ENCODE measurements around the gene ARHGAP5.

Gene ARHGAP5

DNA sequence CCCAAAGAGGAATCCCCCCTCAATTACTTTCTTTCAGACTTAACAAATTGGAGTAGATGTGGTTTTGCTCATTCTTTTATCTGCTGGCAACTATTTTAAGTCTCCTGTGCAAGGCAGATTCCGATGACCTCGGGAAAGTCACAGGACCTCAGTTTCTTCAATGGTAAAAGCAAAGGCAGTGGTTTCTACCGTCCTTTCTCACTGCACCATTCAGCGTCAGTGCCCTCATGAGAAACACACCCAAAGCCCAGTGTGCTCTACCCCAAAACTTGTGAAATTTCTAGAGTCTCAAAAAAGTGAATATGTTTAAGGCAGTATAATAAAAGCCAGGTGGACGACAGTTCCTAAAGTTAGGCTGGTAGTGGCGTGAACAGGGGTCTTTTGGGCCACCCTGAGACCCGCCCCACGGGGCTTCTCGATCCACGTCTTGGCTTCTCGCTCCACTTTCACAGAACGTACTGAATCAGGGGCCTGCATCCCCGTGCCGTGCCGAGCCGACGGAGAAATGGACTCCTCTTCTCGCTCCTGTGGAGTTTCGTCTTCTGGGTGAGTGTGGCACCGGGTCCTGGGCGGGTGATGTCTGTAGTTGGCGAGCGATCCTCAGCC lies 1.3 kb upstream of the ARHGAP5 start:
- DNase-seq: no peak

DNA sequence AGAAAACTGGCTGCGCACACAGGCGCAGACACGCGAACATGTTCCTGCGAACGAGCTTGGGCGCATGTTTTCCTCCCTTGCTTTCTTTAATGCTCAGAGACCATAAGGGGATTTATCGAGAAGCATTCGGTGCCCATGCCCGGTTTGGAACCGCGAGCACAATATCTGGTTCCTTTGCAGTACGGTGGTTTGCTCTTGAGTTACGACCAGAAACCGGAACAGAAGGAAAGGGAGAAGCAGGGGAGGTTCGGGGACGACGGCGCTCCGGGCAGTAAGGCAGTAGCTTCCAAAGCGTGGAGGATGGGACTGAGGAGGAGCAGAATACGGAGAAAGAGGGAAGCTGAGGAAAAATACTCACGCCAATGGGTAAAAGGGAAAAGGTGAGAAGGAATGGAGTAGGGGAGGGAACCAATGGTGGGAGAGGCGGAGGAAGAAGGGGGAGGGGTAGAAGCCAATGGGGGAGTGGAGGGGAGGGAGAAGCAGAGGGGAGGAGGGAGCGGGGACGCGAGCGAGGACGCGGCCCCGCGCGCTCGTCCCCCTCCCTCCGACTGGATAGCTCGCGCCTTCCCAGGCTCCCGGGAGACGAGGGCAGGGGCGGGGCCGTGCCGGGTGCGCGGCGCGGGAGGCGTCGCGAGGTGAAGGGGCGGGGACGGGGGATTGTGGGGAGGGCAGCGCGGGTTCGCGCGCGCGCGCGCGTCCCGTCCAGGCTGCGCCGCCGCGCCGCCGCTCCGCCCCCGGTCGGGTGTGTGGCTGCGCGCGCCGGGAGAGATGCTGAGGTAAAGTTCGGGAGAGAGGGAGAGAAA lies 625 bp upstream of the ARHGAP5 start:
- peak; percentile 80 for DNase-seq

- DNase-seq: no peak
Observed at GRCh38 chr14:32078023-32078857, 1.1 kb downstream of the ARHGAP5 start.

DNA sequence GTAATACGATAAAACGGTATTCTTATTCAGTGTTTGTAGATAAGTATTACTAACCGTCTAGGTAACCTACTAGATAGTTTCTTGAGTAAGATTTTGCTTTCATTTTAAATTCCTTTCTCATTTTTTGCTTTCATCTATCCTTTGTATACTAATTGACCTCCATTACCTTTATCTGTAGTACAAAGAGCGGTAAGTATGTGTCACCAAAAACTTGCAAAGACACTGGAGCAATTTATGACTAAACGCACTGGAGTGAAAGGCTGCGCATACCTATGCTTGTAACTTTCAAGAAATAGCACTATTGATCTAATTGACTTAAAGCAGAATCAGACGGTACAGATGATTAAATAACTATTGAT lies 1.7 kb downstream of the ARHGAP5 start:
- DNase-seq: peak; percentile 14

DNA sequence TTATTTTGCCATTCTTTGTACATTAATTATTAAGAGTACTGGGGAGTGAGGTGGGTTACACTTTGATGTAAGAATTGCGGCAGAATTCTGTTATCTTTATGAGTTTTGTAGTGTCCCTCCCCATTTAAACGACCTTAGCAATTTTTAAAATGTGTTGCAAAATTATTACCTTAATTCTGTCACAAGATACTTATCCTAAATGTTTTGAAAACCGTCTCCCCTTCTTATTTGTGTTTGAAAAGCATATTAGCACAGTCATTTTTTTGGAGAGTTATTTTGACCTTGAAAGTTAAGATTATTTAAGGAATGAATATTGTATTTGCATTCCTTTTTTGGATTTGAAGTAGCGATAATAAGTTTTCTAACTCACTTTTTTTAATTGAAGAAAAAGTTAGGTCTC lies 2.2 kb downstream of the ARHGAP5 start:
- no peak for DNase-seq

GRCh38 chr14:32080001-32080510 lies 3.0 kb downstream of the ARHGAP5 start:
- no peak for DNase-seq

GRCh38 chr14:32081901-32082300 lies 4.8 kb downstream of the ARHGAP5 start:
- DNase-seq: no peak

DNA sequence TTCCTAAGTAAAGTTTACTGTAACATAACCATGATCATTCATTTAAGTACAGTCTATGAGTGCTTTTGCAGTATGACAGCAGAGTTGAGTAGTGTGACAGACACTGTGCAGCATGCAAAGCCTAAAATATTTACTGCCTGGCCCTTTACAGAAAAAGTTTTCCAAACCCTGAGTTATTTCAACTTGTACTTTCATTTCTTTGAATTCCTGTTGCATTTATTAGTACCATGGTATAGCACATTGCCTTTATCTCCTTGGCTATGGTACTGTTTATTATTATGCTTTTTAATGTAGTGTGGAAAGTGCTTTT lies 6.2 kb downstream of the ARHGAP5 start:
- DNase-seq: no peak

GRCh38 chr14:32083789-32084188 lies 6.7 kb downstream of the ARHGAP5 start:
- no peak for DNase-seq

DNA sequence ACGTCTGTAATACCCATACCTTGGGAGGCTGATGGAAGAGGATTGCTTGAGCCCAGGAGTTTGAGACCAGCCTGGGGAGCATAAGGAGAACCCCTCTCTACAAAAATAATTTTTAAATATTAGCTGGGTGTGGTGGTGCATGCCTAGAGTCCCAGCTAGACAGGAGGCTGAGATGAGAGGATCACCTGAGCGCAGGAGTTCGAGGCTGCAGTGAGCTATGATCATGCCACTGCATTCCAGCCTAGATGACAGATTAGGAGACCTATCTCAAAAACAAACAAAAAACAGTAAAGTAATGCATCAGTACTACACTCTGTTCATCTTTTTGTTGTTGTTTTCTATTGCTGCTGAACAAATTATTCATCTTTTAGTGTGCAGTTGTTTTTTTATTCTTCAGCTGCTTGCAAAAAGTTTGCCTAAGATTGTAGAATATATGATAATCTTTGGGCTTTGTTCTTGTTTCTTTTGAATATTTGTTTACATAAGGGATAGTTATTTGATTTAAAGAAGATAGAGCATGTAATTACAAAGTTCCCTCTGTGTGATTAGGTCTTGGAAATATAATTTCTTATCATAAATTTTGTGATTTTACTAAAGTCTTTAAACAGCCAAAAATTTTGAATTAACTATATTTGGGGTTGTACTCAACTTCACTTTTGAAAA lies 8.2 kb downstream of the ARHGAP5 start:
- DNase-seq: no peak

DNA sequence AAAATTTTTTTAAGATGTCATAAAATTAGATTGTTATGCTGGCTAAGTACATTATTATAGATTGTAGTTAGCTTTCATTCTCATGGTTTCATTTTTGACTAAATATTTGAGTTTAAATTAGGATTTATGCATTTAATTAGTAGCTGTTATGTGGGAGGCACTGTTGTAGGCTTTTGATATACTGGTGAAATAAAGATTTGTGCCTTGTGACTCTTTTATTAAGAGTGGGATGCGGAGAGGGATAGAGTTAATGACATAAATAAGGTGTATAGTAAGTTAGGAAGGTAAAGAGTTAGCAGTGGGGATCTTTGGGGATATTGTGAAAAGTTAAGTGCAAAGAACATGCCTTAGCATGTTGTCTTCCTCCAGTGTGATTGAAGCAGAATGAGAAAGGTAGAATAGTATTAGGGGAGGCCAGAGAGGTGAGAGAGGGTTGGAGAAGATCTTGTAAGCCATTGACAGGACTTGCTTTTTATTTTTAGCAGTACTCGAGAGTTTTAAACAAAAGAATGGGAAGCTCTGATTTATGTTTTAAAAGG lies 8.8 kb downstream of the ARHGAP5 start:
- DNase-seq: no peak

DNA sequence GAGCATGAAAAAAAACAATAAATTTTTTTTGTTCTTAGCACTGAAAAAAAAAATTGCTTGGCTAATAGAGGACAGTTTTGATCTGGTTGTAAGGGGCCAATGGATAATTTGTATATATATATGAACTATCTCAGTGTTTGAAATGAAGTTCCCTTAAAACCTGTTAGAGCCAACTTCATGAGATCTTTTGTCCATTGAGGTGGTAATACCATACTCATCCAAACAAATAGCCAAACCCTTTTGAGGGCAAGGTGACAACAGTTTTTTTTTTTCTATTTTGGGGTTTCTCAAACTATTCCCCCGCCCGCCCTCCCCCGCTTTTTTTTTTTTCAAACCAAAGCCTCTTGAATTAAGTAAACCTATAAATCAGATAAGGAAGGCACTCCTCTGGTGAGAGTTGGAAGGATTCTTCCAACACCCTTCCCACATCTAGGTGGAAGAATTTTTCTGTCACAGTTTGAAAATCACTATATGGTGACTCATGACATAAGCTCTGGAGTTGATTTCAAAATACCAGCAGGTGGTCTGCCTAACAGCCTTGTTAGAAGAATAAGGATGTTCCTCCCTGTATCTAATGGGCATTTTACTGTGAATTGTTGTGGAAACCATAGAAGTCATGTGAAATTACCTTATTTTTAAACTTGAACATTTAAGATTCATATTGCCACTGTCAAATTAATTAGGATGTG lies 10.2 kb downstream of the ARHGAP5 start:
- DNase-seq: no peak

- no peak for DNase-seq
Observed at GRCh38 chr14:32087907-32088306, 10.8 kb downstream of the ARHGAP5 start.

- DNase-seq: no peak
Observed at GRCh38 chr14:32090686-32091085, 13.6 kb downstream of the ARHGAP5 start.

- no peak for DNase-seq
Observed at GRCh38 chr14:32099473-32099872, 22.4 kb downstream of the ARHGAP5 start.

GRCh38 chr14:32100175-32100574 lies 23.1 kb downstream of the ARHGAP5 start:
- no peak for DNase-seq

- peak; percentile 17 for DNase-seq
Observed at GRCh38 chr14:32102152-32102787, 25.2 kb downstream of the ARHGAP5 start.

GRCh38 chr14:32102968-32103367 lies 25.9 kb downstream of the ARHGAP5 start:
- DNase-seq: no peak

GRCh38 chr14:32104308-32104707 lies 27.2 kb downstream of the ARHGAP5 start:
- no peak for DNase-seq

GRCh38 chr14:32104803-32105202 lies 27.7 kb downstream of the ARHGAP5 start:
- DNase-seq: no peak

- DNase-seq: no peak
Observed at GRCh38 chr14:32109676-32110547, 32.8 kb downstream of the ARHGAP5 start.

Measured in activated naive CD4-positive, alpha-beta T cell treated with Interleukin-2 at 50 U/mL for 16 hours (primary cell).